Calu3 (cell line): ENCODE measurements around the gene S100A13. TPM values are rescaled to one million over a fixed set of nuclear protein-coding genes. Genes with fewer than 3 reads are reported as not detected.

Experiments
- BruUV-seq: library from RNA; stranded (reverse); fragments of 400-500 nt; replicated peaks from 2 replicates; lab custom pipeline; 2021; lab: Mats Ljungman, UMichigan
- CTCF ChIA-PET: fragments of 300-600 bp; sonication (Branson Sonifier 250); formaldehyde crosslinking; loops from one replicate; lab custom pipeline; 2022; ENCODE audit warnings: antibody characterized with exemption; lab: Charles Lee
- DNase-seq: peaks from one replicate; pipeline ENCODE4 v3.0.0; 2022
- H3K27ac Mint-ChIP-seq: one replicate; pipeline ENCODE4 v1.8.0; 2022; ENCODE audit warnings: mixed read lengths; ENCODE audit not compliant: unreplicated experiment
- H3K27me3 Mint-ChIP-seq: one replicate; pipeline ENCODE4 v1.8.0; 2022; ENCODE audit warnings: mixed read lengths; ENCODE audit not compliant: unreplicated experiment
- H3K36me3 Mint-ChIP-seq: one replicate; pipeline ENCODE4 v1.8.0; 2022; ENCODE audit warnings: mild to moderate bottlenecking, moderate library complexity, mixed read lengths; ENCODE audit not compliant: insufficient read depth, unreplicated experiment
- H3K4me1 Mint-ChIP-seq: one replicate; pipeline ENCODE4 v1.8.0; 2022; ENCODE audit warnings: mild to moderate bottlenecking, low read depth, mixed read lengths; ENCODE audit not compliant: unreplicated experiment
- H3K4me3 Mint-ChIP-seq: one replicate; pipeline ENCODE4 v1.8.0; 2022; ENCODE audit warnings: mild to moderate bottlenecking, low read depth, moderate library complexity, mixed read lengths; ENCODE audit not compliant: unreplicated experiment
- H3K9me3 Mint-ChIP-seq: one replicate; pipeline ENCODE4 v1.8.0; 2022; ENCODE audit warnings: low read depth, mixed read lengths; ENCODE audit not compliant: unreplicated experiment
- intact Hi-C: fragments of 100-400 bp; cut with micrococcal nuclease; formaldehyde crosslinking; loops from one replicate; pipeline ENCODE4 v1.10.0; 2022; ENCODE audit not compliant: unreplicated experiment
- total RNA-seq: library from RNA; stranded (reverse); gene quantifications from 2 replicates; pipeline ENCODE4 v1.2.3, GENCODE V29; 2022
- TF ChIP-seq, protein P1 (sequence below): fragments of 200-600 bp; IDR thresholded peaks from one replicate; pipeline ENCODE4 v1.8.0; 2022; ENCODE audit warnings: antibody characterized with exemption; ENCODE audit not compliant: unreplicated experiment

S100A13 gene
- total RNA-seq, 1 experiment from 2014 or later: 104 TPM

DNA sequence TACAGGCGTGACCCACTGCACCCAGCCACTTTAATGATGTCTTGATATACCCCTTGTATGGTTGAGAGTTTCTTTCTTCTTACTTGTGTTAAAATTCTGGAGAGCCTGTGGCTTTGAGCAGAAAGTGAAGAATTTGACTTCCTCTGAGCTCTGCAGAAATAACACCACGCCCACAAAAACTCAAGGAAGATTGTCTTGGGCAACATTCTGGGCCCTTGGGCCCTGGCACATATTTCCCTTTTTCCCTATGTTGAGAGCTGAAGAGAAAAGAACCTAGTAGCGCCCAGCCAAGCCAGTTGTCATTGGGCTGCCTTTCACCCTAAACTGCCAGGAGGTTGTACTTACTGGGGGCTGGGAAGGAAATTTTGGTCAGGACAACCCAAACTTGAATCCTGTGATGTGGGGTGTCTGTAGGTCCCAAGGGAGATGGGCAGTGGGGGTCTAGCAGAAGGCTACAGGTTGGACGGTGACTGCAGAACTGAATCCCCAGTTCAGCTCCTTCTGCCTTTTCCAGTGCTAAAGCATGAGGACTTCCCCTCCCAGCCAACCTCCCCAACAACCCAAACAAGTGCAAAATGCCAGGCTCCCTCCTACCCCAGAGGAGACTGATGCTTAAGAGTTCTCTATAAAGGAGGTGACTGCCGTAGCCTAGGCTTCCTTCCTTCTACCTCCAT lies 19.5 kb upstream of the S100A13 start:
- intact Hi-C loops: no loop called here
- Mint-ChIP-seq H3K36me3 (peaks cover 65% of the 10 kb centered on the region), H3K4me1 (no peaks in the 10 kb centered on the region), H3K27me3 (no peaks in the 10 kb centered on the region), H3K9me3 (no peaks in the 10 kb centered on the region), H3K27ac (peak overlapping the region; percentile 30), H3K4me3 (no peak overlapping the region)
- CTCF ChIA-PET: no interaction called here
- no peak for DNase-seq
- TF ChIP-seq, protein P1, sequence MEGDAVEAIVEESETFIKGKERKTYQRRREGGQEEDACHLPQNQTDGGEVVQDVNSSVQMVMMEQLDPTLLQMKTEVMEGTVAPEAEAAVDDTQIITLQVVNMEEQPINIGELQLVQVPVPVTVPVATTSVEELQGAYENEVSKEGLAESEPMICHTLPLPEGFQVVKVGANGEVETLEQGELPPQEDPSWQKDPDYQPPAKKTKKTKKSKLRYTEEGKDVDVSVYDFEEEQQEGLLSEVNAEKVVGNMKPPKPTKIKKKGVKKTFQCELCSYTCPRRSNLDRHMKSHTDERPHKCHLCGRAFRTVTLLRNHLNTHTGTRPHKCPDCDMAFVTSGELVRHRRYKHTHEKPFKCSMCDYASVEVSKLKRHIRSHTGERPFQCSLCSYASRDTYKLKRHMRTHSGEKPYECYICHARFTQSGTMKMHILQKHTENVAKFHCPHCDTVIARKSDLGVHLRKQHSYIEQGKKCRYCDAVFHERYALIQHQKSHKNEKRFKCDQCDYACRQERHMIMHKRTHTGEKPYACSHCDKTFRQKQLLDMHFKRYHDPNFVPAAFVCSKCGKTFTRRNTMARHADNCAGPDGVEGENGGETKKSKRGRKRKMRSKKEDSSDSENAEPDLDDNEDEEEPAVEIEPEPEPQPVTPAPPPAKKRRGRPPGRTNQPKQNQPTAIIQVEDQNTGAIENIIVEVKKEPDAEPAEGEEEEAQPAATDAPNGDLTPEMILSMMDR: no peak
- BruUV-seq: no TSS peak

DNA sequence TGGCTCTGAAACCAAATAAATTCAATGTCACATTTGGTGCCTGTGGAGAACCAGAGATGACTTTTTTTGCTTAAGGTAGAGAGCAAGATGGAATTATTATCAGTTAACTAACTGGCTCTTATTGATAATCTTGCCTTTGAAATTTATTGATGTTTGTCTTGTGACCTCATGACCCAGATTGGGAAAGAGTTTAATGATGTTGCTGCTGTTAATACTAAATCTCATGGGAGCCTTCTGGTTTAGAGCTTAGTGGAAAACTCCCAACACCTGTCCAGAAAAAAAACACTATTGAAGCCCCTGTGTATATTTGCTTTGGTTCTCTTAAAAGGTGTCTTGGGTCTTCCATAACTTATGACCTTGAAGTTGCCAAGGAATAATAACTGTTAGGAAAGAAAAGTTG lies 16.5 kb upstream of the S100A13 start:
- CTCF ChIA-PET: interaction anchor here (0.8 to 2.0 kb wide), 3 partner anchors 9 to 16 kb away, joined by 3 to 8 read pairs (median 5); partner anchors contain the start of genes S100A1 and S100A13
- BruUV-seq: no TSS peak
- H3K4me3 Mint-ChIP-seq: no peak overlapping the region
- H3K27me3 Mint-ChIP-seq: no peaks in the 10 kb centered on the region
- peaks cover 75% of the 10 kb centered on the region for H3K36me3 Mint-ChIP-seq
- H3K4me1 Mint-ChIP-seq: no peaks in the 10 kb centered on the region
- intact Hi-C loops: no loop called here
- no peaks in the 10 kb centered on the region for H3K9me3 Mint-ChIP-seq
- DNase-seq: no peak
- TF ChIP-seq, protein P1: no peak
- no peak overlapping the region for H3K27ac Mint-ChIP-seq

DNA sequence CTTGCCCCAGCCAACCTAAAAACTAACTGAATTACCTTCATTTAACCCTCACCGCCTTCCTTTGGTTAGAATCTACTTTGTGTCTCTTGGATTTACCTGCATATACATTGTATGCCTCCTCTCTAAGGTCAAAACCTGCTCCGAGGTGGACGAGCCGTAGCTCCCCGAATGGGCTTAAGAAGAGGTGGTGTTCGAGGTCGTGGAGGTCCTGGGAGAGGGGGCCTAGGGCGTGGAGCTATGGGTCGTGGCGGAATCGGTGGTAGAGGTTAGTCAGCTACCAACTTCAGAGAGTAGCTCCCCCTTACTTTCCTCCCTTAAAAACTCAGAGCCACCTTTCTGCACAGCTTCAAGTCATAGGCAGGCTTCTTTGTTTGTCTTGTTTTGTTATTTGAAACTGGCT lies 15.8 kb upstream of the S100A13 start:
- H3K4me3 Mint-ChIP-seq: no peak overlapping the region
- no peaks in the 10 kb centered on the region for H3K9me3 Mint-ChIP-seq
- H3K27me3 Mint-ChIP-seq: no peaks in the 10 kb centered on the region
- CTCF ChIA-PET: interaction anchor here (0.6 to 2.0 kb wide), 3 partner anchors 10 to 20 kb away, joined by 3 to 8 read pairs (median 4); partner anchors contain the start of genes S100A1 and S100A13
- H3K27ac Mint-ChIP-seq: no peak overlapping the region
- peaks cover 76% of the 10 kb centered on the region for H3K36me3 Mint-ChIP-seq
- no peak for DNase-seq
- H3K4me1 Mint-ChIP-seq: peaks cover 2% of the 10 kb centered on the region
- TF ChIP-seq, protein P1: no peak
- intact Hi-C loops: no loop called here
- BruUV-seq: no TSS peak

DNA sequence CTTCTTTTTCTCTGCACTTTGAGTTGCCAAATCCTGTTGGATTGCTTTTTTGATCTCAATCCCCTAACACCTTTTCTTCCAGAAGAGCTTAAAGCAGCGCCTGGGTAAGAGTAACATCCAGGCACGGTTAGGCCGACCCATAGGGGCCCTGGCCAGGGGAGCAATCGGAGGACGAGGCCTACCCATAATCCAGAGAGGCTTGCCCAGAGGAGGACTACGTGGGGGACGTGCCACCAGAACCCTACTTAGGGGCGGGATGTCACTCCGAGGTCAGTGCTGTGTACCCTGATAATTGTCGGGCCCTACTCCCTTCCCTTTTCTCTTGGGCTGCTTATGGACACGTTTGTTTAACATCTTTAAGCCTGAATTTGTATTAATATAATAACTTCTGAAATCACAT lies 14.9 kb upstream of the S100A13 start:
- TF ChIP-seq, protein P1: no peak
- H3K9me3 Mint-ChIP-seq: no peaks in the 10 kb centered on the region
- no peak overlapping the region for H3K4me3 Mint-ChIP-seq
- peaks cover 11% of the 10 kb centered on the region for H3K4me1 Mint-ChIP-seq
- peaks cover 75% of the 10 kb centered on the region for H3K36me3 Mint-ChIP-seq
- no peaks in the 10 kb centered on the region for H3K27me3 Mint-ChIP-seq
- no peak for DNase-seq
- intact Hi-C loops: no loop called here
- CTCF ChIA-PET: interaction anchor here (1.5 kb wide), 1 partner anchor 10 kb away, joined by 4 read pairs; no protein-coding TSS in a partner anchor
- no TSS peak for BruUV-seq
- H3K27ac Mint-ChIP-seq: no peak overlapping the region
